NOMO-1 treated with DMSO at 0.1 percent for 48 hours (cell line): Measurements from ENCODE around the gene ICE1.
"Not testable (repeated sequence)": the region's sequence is repeated elsewhere in the genome, so short reads cannot be mapped to it uniquely, and the experiment has no call there.

ENCODE experiments used
- DNase-seq: peaks from one replicate; lab custom pipeline; 2025; ENCODE audit not compliant: unreplicated experiment; lab: John Stamatoyannopoulos, UW

The ICE1 gene

GRCh38 chr5:5432020-5432707, 9.7 kb downstream of the ICE1 start:
- DNase-seq, result peak; percentile 19

GRCh38 chr5:5436203-5436760, 13.8 kb downstream of the ICE1 start:
- no peak for DNase-seq

GRCh38 chr5:5437227-5438172, 15.0 kb downstream of the ICE1 start:
- no peak for DNase-seq

- DNase-seq, result no peak
Observed at GRCh38 chr5:5451863-5452262, 29.4 kb downstream of the ICE1 start.

- no peak for DNase-seq
Observed at GRCh38 chr5:5453131-5453530, 30.7 kb downstream of the ICE1 start.

- no peak for DNase-seq
Observed at GRCh38 chr5:5454391-5454790, 31.9 kb downstream of the ICE1 start.

GRCh38 chr5:5456858-5457257, 34.4 kb downstream of the ICE1 start:
- no peak for DNase-seq

GRCh38 chr5:5460311-5460710, 37.8 kb downstream of the ICE1 start:
- DNase-seq, result no peak

- DNase-seq, result no peak
Observed at GRCh38 chr5:5461012-5461411, 38.5 kb downstream of the ICE1 start.

GRCh38 chr5:5464036-5464715, 41.7 kb downstream of the ICE1 start:
- no peak for DNase-seq

- DNase-seq, result no peak
Observed at GRCh38 chr5:5466227-5466626, 43.8 kb downstream of the ICE1 start.

GRCh38 chr5:5467737-5468136, 45.3 kb downstream of the ICE1 start:
- no peak for DNase-seq

- DNase-seq, result no peak
Observed at GRCh38 chr5:5470933-5471332, 48.5 kb downstream of the ICE1 start.

- no peak for DNase-seq
Observed at GRCh38 chr5:5473226-5473625, 50.7 kb downstream of the ICE1 start.

- DNase-seq, result no peak
Observed at GRCh38 chr5:5474961-5475360, 52.5 kb downstream of the ICE1 start.

GRCh38 chr5:5475975-5476374, 53.5 kb downstream of the ICE1 start:
- DNase-seq, result no peak

GRCh38 chr5:5479578-5479977, 57.1 kb downstream of the ICE1 start:
- not testable (repeated sequence) for DNase-seq

GRCh38 chr5:5480481-5481111, 58.1 kb downstream of the ICE1 start:
- peak; percentile 81 for DNase-seq

GRCh38 chr5:5481206-5481605, 58.7 kb downstream of the ICE1 start:
- peak; percentile 92 for DNase-seq

GRCh38 chr5:5481633-5482032, 59.2 kb downstream of the ICE1 start:
- no peak for DNase-seq

GRCh38 chr5:5483350-5483749, 60.9 kb downstream of the ICE1 start:
- no peak for DNase-seq
